SJSA1 (cell line): ENCODE data around the gene LLGL2. TPM values are rescaled to one million over a fixed set of nuclear protein-coding genes. Genes with fewer than 3 reads are reported as not detected.

Source experiments
- DNase-seq, 2 experiments: peaks; one replicate each; pipeline ENCODE4 v3.0.0-alpha.2; 2015 to 2020; ENCODE audit warnings: low spot score in 2 of 2, low read depth in 1 of 2
- H3K27ac ChIP-seq: fragments of 250-450 bp; sonication (Bioruptor Pico); 2 replicates; pipeline ENCODE4 v1.5.1; 2020; ENCODE audit warnings: mild to moderate bottlenecking, moderate library complexity
- H3K27me3 ChIP-seq: fragments of 250-450 bp; sonication (Bioruptor Pico); replicated peaks from 2 replicates; pipeline ENCODE4 v1.5.1; 2020; ENCODE audit warnings: mild to moderate bottlenecking, moderate library complexity
- H3K36me3 ChIP-seq: fragments of 250-450 bp; sonication (Bioruptor Pico); 2 replicates; pipeline ENCODE4 v1.5.1; 2020; ENCODE audit warnings: mild to moderate bottlenecking
- H3K4me1 ChIP-seq: fragments of 250-450 bp; sonication (Bioruptor Pico); replicated peaks from 2 replicates; pipeline ENCODE4 v1.6.1; 2021; ENCODE audit warnings: mild to moderate bottlenecking
- H3K4me3 ChIP-seq: fragments of 250-450 bp; sonication (Bioruptor Pico); 2 replicates; pipeline ENCODE4 v1.5.1; 2020; ENCODE audit warnings: mild to moderate bottlenecking
- H3K9me3 ChIP-seq: fragments of 250-450 bp; sonication (Bioruptor Pico); replicated peaks from 2 replicates; pipeline ENCODE4 v1.5.1; 2020; ENCODE audit warnings: mild to moderate bottlenecking
- total RNA-seq: library from RNA; depleted of rRNA; stranded (reverse); fragments of >200 nt; shearing (Covaris generic); gene quantifications from 2 replicates; pipeline ENCODE4 v1.2.3, GENCODE V29; 2014

Gene LLGL2
- total RNA-seq, 1 experiment from 2014 or later: 6.6 TPM

DNA sequence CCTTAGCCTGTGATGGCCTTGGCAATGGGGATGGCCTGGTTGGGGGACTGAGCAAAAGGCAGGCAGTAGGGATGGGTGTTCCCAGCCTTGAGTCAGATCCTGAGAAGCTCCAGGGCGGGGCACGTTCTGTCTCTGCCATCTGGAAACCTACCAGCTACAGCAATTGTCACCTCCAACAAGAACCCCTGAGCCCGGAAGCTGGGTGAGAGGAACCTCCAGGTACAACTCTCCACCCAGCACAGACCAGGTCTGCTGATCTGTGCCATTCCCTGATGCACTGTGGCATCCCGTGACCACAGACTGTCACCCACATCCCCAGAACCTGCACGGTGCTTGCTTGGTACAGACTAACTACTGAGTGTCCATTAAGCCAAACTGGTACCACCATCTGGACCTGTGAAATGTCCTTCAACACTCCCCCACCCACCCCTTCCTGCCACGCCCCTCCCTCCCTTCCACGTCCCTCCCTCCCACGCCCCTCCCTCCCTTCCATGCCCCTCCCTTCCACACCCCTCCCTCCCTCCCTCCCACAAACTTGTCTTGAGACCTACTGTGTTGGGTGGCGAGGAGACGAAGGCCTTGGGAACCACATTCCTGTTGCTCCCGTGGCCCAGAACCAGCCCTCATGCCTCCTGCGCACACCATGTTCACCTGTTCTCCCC is 78.7 kb downstream of the LLGL2 start:
- H3K27me3 ChIP-seq: no peaks in the 10 kb centered on the region
- no peaks in the 10 kb centered on the region for H3K36me3 ChIP-seq
- H3K27ac ChIP-seq: no peak overlapping the region
- no peaks in the 10 kb centered on the region for H3K9me3 ChIP-seq
- DNase-seq: no peak
- H3K4me3 ChIP-seq: no peak overlapping the region
- H3K4me1 ChIP-seq: no peaks in the 10 kb centered on the region

DNA sequence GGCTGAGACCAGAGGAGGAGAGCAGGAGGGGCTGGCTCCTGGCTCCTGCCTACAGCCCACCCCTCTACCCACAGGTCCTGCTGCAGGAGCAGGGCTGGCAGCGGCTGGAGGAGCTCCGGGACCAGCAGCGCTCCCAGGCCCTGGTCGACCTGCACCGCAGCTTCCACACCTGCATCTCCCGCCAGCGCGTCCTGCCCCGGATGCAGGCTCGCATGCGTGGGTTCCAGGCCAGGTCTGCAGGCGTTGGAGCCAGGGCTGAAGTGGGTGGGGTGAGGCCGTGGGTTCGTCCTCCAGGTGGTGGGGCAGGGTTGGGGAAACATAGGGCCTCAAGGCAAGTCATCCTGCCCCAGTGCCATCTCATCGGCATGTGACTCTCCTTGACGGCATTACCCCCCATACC is 80.3 kb downstream of the LLGL2 start:
- H3K36me3 ChIP-seq: no peaks in the 10 kb centered on the region
- no peak overlapping the region for H3K4me3 ChIP-seq
- no peak overlapping the region for H3K27ac ChIP-seq
- no peaks in the 10 kb centered on the region for H3K27me3 ChIP-seq
- H3K4me1 ChIP-seq: no peaks in the 10 kb centered on the region
- DNase-seq: no peak
- H3K9me3 ChIP-seq: no peaks in the 10 kb centered on the region

DNA sequence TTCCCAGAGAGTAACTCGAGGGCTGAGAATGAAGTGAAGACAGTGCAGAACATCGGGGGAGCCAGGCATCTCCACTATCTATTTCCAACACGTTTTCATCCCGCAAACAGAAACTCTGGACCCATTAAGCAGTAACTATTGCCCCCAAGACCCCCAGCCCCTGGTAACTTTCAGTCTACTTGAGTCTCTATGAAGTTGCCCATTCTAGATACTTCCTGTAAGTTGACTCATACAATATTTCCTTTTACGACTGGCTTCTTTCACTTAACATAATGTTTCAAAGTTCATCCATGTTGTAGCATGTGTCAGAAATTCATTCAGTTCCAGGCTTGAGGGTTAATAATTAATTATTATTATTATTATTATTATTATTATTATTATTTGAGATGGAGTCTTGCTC is 81.6 kb downstream of the LLGL2 start:
- Histone ChIP-seq H3K27me3 (no peaks in the 10 kb centered on the region), H3K36me3 (no peaks in the 10 kb centered on the region), H3K9me3 (no peaks in the 10 kb centered on the region), H3K27ac (no peak overlapping the region), H3K4me3 (no peak overlapping the region), H3K4me1 (no peaks in the 10 kb centered on the region)
- DNase-seq: no peak

DNA sequence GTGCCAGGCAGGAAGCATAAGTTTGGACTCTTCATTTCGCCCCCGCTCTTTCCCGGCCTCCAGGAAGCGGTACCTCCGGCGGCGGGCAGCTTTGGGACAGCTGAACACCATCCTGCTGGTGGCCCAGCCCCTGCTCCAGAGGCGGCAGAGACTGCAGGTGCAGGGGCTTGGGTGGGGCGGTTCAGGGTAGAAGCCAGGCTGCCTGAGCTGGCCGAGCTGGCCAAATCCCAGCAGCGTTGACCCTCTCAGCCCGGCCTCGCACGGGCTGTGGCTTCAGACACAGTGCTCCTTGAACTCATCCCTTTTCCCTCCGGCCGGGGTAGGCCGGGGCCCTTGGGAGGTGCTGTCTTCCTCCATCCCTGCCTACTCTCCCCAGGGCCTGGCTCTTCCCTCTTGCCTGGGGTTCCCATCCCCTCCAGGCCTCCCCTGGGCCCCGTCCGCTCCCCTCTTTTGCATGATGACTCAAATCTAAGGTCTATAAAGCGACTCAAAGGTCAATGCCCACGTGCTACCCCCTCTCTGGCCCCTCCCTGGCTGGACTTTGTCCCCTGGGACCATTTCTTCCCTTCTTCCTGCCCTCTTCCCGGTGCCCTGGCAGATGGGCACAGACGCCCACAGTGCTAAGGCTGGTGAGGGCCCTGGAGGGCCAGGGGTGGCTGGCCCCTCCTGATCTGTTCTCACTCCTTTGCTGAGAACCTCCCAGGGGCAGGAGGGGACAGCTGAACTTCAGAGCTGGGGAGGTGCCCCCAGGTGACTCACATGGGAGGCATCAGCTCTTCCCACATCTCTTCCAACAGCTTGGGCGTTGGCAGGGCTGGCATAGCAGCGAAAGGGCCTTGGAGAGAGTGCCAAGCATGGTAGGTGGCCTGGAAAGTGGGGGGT is 84.8 kb downstream of the LLGL2 start:
- H3K4me3 ChIP-seq: no peak overlapping the region
- H3K36me3 ChIP-seq: no peaks in the 10 kb centered on the region
- H3K9me3 ChIP-seq: no peaks in the 10 kb centered on the region
- no peak overlapping the region for H3K27ac ChIP-seq
- DNase-seq: no peak
- no peaks in the 10 kb centered on the region for H3K4me1 ChIP-seq
- no peaks in the 10 kb centered on the region for H3K27me3 ChIP-seq

DNA sequence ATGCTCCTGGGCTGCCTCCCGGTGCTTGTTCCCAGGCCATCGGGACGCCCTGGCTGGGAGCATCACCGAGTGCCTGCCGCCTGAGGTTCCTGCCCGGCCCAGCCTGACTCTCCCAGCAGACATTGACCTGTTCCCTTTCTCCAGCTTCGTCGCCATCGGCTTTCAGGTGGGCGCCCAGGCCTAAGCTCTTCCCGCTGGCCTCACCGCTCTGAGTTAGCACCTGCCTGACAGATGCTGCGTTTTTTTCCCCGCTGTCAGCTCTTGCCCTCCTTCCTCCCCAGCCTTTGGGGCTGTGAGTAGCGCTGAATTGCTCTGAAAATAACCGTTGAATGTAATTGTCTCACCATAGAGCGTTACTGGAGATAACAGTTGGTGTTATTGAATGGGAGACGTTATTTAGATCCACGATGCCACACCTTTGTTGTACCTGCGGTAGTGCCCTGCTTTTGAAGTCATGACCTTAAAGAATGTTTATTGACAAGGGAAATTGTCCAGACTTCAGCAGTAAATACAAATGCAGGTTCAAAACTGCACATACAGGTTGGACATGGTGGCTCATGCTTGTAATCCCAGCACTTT is 86.4 kb downstream of the LLGL2 start:
- Histone ChIP-seq H3K4me3 (no peak overlapping the region), H3K27ac (no peak overlapping the region), H3K9me3 (no peaks in the 10 kb centered on the region), H3K27me3 (no peaks in the 10 kb centered on the region), H3K4me1 (no peaks in the 10 kb centered on the region), H3K36me3 (no peaks in the 10 kb centered on the region)
- no peak for DNase-seq

DNA sequence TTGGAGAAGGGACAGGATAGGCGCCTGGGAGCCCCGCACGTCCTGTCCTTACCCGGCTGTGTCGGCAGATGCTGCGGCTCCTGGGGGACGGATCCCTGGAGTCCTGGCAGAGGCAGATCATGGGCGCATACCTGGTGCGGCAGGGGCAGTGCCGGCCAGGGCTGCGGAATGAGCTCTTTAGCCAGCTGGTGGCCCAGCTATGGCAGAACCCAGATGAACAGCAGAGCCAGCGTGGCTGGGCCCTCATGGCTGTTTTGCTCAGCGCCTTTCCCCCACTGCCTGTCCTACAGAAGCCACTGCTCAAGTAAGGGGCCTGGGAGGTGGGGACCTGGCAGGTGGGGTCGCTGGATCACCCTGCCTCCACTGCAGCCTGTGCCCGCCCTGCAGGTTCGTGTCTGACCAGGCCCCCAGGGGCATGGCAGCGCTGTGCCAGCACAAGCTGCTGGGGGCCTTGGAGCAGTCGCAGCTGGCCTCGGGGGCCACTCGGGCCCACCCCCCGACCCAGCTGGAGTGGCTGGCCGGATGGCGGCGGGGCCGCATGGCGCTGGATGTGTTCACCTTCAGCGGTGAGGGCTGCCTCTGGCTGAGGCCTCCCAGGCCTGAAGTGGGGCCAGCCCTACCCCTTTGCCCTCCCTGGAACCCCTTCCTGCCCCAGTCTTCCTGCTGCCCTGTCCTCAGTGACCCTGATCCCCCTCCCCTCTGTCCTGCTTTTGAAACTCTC is 87.6 kb downstream of the LLGL2 start:
- no peak for DNase-seq
- Histone ChIP-seq H3K9me3 (no peaks in the 10 kb centered on the region), H3K27ac (no peak overlapping the region), H3K36me3 (no peaks in the 10 kb centered on the region), H3K27me3 (no peaks in the 10 kb centered on the region), H3K4me3 (no peak overlapping the region), H3K4me1 (no peaks in the 10 kb centered on the region)

DNA sequence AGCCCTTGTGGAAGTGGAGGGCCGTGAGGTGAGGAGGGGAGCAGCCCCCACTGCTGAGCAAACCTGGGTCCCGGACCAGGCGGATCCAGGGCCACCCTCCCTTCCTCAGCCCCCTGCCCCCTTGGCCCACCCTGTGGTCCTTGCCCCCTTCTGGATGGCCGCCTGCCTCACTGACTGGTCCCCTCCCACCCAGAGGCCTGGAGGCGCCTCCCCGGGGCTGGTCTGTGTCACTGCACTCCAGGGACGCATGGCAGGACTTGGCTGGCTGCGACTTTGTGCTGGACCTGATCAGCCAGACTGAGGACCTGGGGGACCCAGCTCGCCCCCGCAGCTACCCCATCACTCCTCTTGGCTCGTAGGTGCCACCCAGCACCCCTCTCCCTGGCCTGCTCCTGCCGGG is 88.5 kb downstream of the LLGL2 start:
- no peak for DNase-seq
- no peak overlapping the region for H3K4me3 ChIP-seq
- H3K36me3 ChIP-seq: no peaks in the 10 kb centered on the region
- no peak overlapping the region for H3K27ac ChIP-seq
- no peaks in the 10 kb centered on the region for H3K9me3 ChIP-seq
- H3K27me3 ChIP-seq: no peaks in the 10 kb centered on the region
- no peaks in the 10 kb centered on the region for H3K4me1 ChIP-seq

DNA sequence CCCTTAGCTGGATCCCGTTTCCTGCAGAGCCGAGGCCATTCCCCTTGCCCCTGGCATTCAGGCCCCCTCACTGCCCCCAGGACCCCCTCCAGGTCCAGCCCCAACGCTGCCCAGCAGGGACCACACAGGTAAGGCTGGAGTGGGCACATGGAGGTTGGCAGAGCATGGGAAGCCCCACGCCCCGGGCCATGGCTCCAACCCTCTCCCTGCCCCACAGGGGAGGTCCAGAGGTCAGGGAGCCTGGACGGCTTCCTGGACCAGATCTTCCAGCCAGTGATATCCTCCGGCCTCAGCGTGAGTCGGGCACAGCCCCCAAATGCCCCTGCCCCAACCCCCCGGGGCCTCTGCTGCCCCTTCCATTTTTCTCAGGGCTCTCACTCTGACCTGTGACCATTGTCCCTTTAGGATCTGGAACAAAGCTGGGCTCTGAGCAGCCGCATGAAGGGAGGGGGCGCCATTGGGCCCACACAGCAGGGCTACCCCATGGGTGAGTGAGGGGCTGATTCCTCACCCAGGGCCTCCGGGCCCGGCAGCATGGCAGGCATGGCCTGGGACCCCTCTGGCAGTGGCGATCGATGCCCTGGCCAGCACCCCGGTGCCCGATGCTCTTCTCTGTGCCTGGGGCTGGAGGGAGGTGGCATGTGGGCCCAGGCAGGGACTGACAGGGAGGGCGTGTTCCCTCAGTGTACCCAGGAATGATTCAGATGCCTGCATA is 89.2 kb downstream of the LLGL2 start:
- H3K27ac ChIP-seq: no peak overlapping the region
- H3K4me1 ChIP-seq: no peaks in the 10 kb centered on the region
- DNase-seq: no peak
- H3K4me3 ChIP-seq: no peak overlapping the region
- no peaks in the 10 kb centered on the region for H3K36me3 ChIP-seq
- 0 out of 2 replicates have a peak, but pooled peaks cover 2% of the 10 kb centered on the region for H3K27me3 ChIP-seq
- H3K9me3 ChIP-seq: no peaks in the 10 kb centered on the region

DNA sequence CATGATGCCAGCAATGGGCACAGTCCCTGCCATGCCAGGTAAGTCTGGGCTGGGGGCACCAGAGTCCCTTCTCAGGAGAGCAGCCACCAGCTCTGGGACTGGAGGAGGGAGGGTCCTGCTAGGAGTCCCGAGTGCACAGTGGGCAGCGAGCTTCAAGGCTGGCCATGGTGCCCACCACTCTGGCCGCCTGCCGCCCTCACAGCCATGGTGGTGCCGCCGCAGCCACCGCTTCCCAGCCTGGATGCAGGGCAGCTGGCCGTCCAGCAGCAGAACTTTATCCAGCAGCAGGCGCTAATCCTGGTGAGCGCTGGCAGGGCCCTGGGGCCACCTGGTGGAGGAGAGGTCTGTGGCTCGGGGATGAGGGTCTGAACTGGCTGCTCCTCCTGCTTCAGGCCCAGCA is 89.8 kb downstream of the LLGL2 start:
- DNase-seq: no peak
- 0 out of 2 replicates have a peak, but pooled peaks cover 4% of the 10 kb centered on the region for H3K27me3 ChIP-seq
- no peak overlapping the region for H3K4me3 ChIP-seq
- no peaks in the 10 kb centered on the region for H3K36me3 ChIP-seq
- H3K27ac ChIP-seq: no peak overlapping the region
- no peaks in the 10 kb centered on the region for H3K9me3 ChIP-seq
- no peaks in the 10 kb centered on the region for H3K4me1 ChIP-seq

DNA sequence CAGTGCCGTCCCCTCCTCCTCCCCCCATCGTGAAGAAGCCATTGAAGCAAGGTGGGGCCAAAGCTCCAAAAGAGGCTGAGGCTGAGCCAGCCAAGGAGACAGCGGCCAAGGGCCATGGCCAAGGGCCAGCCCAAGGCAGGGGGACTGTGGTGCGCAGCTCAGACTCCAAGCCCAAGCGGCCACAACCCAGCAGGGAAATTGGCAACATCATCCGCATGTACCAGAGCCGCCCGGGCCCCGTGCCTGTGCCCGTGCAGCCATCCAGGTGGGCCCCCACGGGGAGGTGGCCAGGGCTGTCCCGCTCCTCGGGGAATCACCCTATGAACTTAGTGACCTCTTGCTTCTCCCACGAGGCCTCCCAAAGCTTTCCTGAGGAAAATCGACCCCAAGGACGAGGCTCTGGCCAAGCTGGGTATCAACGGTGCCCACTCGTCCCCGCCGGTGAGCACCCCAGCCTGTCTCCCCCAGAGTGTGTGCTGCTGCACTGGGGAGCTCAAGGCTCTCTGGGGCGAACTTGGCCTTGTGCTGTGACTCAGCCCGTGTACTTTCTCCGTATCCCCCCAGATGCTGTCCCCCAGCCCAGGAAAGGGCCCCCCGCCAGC is 91.1 kb downstream of the LLGL2 start:
- Histone ChIP-seq H3K9me3 (no peaks in the 10 kb centered on the region), H3K27me3 (0 out of 2 replicates have a peak, but pooled peaks cover 4% of the 10 kb centered on the region), H3K4me1 (no peaks in the 10 kb centered on the region), H3K4me3 (no peak overlapping the region), H3K27ac (no peak overlapping the region), H3K36me3 (no peaks in the 10 kb centered on the region)
- no peak for DNase-seq

DNA sequence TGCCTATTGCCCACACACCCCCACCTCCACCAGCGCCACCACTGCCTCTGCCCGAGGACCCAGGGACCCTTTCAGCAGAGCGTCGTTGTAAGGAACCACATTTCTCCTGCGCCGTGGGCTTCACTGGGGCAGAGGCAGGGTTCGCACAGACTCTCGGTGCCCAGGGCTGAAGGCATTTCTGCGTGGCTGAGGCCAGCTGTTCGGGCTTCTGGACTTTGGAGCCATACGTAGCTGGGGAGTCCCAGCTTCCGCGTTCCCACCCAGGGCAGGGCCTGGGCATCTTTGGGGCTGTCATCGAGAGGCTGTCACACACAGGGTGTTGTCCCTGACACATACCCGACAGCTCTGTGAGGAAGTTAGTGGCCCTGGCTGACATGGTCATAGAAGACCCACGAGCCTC is 91.7 kb downstream of the LLGL2 start:
- no peak overlapping the region for H3K27ac ChIP-seq
- no peak for DNase-seq
- H3K36me3 ChIP-seq: no peaks in the 10 kb centered on the region
- H3K27me3 ChIP-seq: 0 out of 2 replicates have a peak, but pooled peaks cover 4% of the 10 kb centered on the region
- no peak overlapping the region for H3K4me3 ChIP-seq
- H3K9me3 ChIP-seq: no peaks in the 10 kb centered on the region
- no peaks in the 10 kb centered on the region for H3K4me1 ChIP-seq

DNA sequence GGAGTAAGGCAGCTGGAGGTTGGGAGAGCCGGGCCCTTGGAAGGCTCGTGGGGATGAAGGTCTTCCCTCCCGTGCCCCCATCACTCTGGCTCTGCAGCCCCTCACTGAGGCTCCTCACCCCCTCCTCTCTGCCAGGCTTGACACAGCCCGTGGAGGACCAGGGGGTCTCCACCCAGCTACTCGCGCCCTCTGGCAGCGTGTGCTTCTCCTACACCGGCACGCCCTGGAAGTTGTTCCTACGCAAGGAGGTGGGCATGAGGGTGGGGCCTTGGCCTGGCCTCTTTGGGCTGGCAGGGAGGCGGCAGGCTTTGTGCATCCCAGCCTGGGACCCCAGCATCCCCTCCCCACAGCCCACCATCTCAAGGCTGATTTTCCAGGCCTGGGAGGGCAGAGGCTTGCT is 92.2 kb downstream of the LLGL2 start:
- H3K27me3 ChIP-seq: 0 out of 2 replicates have a peak, but pooled peaks cover 4% of the 10 kb centered on the region
- H3K36me3 ChIP-seq: no peaks in the 10 kb centered on the region
- H3K9me3 ChIP-seq: no peaks in the 10 kb centered on the region
- DNase-seq: no peak
- no peak overlapping the region for H3K4me3 ChIP-seq
- H3K27ac ChIP-seq: no peak overlapping the region
- no peaks in the 10 kb centered on the region for H3K4me1 ChIP-seq
